ENCODE measurements around the gene REELD1.

Gene REELD1

DNA sequence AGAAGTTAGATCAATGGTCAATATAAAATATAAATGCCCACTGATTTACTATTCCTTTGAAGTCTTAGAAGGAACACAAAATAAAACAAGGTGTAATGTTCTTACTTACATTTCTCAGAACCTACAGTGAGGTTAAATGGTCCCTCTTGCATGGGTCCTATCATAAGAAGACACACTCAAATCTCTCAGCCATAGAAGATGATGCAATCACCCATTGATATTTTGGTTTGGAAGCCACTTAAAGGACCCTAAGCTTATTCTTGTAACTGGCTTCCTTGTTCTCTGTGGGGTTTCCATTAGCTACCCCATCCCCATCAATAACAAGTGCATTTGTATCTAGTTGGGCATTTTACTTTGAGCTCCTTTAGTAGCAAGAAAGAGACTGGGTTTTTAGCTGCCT, 15.1 kb downstream of the REELD1 start:
- DNase-seq = no peak

DNA sequence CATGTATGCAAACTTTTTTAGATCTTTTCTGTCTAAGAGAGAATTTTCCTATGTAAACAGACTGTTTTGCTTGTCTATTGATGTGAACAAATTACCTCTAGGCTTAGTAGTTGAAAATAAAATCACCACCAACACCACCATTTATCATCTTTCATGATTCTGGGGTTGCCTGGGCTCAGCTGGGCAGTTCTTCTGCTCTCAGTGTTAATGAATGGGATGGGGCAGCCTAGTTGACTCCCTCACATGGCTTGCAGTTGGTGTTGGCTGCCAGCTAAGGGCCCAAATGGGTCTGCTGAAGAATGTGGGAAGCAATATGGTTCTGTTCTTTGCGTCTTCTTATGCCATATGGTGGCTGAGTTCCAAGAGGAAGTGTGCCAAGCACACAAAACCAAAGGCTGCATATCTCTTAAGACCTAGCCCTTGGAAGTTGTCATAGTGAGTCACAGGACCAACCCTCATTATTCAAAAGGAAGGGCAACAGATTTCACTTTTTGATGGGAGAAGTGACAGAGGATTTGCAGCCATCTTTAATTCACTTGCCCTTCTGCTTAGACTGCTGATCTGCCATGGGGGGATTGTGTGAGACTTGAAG, 17.9 kb downstream of the REELD1 start:
- no peak for DNase-seq

DNA sequence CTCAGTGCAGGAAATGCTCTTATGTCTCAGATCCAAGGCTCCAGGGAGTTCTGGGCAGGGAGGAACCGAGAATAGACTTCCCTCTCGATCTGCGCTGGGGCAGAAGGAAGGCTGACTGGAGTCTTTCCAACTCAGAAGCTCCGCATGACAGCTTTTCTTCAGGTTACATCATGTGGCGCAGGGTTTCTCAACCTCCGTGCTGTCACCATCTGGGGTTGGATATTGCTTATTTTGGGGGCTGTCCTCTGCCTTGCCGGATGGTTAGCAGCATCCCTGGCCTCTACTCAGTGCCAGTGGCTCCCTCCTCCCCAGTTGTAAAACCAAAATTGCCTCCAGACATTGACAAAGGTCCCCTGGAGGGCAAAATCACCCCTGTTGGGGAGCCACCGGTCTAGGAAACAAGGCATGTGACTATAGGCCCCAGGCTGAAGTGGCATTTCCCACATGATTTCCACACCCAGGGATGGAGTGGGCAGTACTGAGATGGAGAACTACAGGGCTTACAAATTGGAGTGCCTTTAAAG, 21.4 kb downstream of the REELD1 start:
- DNase-seq = no peak

DNA sequence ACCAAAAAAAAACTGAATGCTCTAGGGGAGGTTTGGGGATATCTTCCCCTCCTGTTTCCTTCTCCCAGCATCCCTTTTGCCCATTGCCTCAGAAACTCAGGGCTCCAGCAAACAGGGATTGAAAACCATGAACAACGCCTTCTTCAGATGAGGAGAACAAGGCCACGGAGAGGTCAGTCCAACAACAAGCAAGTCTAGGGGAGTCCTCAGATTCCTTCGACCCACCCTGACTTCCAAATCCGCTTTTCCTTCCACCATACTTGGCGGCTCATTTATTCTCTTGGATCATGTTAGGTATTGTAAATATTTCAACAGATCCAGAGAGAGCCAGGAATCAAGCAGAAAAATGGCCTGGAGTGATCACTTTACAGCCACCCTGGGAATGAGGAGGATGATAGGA, 21.9 kb downstream of the REELD1 start:
- no peak for DNase-seq

DNA sequence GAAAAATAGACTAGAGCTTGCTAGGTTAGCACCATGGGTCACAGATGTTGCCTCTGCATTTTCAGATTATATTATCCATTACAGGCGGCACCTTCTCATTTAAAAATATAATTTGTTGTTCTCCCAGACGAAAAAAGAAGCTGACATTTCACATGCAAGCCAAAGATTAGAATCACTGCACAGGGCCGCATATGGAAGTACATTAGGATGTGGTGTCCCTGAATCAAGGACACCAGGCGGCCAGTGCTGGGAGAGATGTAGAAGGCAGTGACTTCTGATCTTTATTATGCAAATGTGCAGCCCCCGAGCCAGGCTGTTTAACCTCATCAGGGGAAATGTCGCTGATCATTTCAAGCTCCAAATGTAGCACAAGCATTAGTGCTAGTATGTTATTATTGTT, 22.8 kb downstream of the REELD1 start:
- DNase-seq = no peak

DNA sequence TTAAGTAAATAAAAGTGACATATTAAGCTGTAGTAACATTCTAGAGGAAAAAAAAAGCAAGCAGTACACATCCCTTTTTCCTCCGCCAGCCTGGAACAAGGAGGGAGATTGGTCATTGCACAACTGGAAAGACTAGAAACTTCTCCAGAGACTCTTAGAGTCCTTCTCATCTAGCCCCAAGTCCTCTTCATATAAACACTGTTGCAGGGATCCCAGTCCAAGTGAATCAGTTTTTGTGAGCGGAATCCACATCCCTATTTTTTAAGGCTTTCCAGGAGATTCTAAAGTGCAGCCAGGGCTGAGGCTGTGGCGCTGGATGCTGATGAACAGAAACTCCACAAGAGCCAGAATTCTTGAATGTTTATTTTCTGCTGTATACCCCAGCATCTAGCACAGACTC, 23.8 kb downstream of the REELD1 start:
- no peak for DNase-seq

DNA sequence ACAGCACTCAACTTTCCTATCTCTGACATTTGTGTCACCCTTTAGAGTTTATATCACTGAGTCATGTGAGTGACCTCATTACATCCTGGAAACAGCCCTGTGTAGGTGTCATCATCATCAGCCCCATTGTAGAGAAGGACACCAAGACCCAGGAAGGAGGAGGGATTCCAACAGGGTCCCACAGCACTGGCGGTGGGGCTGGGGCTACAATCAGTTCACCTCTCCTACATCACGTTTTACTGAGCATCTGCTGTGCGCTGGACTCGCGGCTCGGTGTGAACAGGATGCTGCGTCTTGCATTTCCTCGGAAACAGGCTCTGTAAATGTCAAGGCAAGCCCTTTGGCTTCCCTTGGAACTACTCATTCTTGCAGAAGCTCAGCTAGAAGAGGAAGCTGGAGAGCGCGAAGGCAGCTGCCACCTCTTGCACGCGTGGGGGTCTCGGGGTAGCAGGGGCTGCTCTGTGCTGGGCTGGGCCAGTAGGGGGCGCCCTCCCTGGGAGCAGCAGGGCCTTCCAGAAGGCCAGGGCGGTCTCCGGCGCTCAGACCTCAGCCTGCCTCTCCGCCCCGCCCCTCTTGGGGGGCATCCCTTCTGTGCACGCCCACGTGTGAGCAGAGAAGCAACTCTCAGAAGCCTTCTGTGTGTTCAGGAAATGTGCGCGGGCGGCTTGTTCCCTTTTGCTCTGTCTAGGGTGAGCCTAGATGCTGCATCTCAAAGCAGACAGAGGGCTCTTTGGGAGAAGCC, 29.0 kb downstream of the REELD1 start:
- peak; percentile 83 to 86 for DNase-seq

DNA sequence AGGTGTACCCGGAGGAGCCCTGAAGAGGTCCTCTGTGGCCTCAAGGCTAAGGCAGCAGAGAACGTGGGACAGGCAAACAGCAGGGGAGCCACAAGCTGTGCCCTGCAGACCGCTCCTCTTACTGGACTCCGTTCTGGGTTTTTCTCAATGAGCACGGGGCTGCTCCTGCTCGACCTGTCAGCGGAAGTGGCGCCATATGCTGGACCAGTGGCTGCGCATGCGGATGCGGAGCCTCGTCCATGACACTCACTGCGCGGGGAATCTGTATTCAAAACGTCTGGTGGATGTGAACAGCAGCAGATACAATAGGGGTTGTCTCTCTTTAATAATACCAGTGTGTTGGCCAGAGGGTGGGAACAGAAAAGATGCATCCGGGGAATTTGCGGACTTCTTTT, 29.5 kb downstream of the REELD1 start:
- DNase-seq = no peak

DNA sequence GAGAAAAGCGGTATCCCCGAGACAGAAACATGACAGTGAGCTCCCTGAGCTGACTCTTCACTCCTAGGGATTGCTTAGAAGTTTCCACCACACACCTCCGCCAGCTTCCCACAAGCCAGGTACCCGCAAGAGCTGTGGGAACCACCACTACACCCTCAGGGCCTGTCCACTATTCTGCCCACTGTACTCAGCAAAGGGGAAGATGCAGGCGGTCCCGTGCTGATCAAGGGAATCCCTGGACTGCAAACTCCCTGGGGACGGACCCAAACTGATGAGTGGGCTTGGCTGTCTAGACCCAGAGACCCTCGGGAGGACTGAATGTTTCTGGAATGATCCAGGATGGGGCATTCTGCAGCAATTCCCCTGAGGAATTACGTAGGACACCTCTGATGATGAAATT, 30.2 kb downstream of the REELD1 start:
- DNase-seq = no peak

DNA sequence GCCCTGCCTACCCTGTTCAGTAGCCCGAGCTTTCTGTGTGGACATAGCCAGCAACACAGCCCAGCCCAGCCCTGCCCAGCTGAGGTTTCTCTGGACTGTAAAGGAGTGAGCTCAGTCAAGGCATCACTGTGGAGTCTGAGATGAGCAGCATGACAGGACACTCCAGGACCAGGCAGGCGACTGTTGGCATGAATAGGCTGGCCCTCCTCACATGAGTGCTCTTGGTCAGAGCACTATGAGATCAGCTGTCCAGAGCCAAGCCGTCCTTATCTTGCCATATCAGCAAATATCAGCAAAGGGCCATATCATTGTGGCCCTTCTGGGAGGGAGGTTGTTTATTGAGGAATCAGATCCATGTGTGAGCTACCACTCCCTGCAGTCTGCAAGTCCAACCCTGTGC, 30.9 kb downstream of the REELD1 start:
- no peak for DNase-seq

DNA sequence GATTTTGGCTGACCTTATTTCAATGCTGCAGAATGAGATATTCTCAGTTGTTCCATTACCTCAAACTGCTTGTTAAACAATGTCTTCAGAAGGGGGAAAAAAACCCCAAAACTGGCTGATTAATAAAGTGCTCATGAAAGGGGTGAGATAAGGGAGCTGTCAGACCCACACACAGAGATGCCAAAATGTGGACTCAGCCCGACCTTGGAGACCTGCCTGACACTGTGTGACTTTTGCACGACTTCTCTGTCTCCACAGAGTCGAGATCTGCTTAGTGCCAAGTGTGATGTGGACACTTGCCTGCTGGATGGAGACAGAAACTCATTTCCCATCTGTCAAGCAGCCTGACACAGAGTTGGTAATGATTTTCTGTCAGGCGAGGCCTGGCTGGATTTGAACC, 31.5 kb downstream of the REELD1 start:
- DNase-seq = peak in 1 of 2 experiments; percentile 31

DNA sequence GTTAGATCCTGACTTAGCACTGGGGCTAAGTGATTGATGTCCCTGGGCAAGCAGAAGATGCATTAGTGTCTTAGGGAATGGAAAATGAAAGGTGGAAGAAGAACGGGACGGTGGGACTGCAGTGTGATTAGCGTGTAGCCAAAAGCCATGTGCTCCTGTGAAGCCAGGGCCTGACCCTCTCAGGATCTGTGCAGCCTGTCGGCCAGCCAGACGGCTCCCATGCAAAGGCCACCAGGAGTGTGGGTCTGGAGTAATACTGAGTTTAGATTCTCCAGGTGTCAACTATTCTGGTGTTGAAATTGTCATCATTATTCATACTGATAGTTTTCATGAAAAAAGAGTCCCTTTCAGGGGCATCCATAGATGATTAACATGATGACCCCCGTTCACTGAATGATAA, 32.0 kb downstream of the REELD1 start:
- DNase-seq = no peak

DNA sequence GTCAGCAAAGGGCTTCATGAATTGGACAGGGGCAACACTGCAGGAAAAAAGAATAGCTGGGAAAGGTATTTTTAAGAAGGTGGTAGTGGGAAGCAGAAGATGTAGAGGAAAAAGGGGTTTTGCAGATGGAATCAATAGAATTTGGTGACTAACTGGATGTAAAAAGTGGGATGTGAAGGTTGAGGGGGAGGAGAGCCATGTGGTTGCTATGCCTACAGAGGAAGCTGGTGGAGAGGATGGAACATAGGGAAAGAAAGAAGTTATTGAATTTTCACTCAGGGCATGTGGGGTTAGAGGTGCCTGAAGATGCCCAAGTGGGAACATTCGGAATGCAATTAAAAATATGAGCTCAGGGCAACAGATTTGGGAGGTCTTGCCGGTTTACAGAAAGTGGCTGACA, 33.0 kb downstream of the REELD1 start:
- DNase-seq = no peak

DNA sequence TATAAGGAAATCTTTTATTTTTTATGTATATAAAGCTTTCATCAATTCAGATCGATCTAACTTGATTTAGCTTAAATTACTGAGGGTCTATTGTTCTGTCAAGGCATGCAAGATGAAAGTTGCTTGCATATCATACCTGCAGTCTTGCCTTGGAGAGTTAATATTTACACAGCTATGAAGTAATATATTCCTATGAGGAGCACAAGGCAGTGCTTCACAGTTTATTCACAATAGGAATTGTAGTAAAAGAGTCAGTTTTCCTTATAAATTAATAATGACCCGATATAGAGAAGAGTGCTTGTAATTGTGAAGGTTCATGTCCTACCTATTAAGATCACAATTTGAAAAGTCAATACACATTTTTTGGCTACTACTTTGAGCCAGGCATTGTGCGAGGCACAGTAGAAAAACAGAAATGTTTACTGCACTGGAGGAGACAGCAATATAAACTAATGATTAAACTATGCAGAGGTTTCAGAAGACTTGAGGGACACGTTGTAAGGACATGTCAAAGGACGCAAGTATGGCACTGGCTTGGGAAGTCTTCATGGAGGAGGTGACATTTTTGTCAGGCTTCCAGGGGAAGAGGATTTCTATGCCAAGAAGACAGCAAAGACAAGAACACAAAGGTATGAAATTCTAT, 38.8 kb downstream of the REELD1 start:
- no peak for DNase-seq

DNA sequence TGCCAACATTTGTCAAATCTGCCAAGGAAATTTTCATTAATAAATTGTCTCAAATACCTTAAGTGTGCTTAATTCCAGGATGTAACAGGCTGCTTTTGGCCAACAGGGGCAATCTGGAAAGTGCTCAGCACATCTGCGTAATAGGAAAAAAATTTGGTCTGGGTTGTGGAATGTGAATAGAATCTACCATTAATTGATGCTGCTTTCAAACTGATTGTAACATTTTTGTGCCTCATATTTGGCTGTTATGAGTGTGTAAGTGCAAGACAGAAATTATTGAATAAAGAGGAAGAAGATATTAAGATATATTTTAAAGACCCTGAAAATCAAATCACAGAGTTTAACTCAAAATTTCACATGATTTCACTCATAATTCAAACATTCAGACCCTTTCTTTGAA, 41.1 kb downstream of the REELD1 start:
- DNase-seq = no peak

DNA sequence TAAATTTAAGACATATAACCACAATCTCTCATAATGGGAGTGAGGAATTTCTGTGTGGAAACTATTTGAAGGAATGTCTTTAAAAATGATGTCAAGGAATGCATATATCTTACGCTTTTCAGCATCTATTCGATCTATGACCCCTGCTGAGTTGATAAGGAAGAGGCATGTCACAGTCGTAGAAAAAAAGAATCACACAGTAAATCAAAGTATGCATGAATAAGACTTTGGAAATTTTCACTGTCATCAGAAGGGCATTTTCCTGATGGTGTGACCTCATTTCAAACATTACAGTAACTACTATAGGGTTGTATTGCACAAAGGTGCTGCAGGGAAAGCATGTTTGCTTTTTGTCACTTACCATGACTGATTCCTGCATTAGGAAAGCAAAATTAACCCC, 41.5 kb downstream of the REELD1 start:
- DNase-seq = no peak

DNA sequence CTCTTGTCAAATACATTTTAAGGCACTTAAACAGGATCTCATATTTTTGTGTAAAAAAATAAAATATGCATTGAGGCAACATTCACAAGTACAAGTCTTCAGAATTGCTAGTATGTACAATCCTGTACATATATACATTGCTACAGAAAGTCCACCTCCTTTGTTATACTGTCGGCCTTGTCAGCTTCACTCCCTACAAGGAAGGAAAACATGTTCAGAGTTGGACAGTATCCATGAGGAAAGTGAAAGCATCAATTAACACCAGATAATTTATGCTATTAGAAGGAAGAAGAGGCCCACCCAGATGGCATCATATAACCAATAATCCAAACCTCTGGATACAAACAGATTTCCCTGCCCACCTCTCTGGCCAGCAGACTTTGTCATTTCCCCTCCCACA, 42.0 kb downstream of the REELD1 start:
- no peak for DNase-seq

DNA sequence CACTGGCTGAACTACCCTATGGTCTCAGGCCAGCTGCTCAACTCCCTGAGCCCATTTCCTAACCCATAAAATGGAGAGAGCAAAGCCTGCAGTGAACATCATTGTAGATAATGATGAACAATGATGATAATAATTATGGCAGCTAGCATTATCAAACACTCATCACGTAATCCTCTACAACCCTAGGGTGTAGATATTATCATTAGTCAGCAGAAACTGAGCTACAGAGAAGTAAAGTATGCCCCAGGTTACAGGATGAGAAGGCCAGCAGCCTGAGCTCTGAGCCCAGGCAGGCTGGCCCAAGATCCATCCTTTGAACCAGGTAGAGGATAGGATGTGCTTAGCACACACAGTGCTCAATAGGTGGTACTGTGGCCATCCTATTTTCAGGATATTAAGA, 43.2 kb downstream of the REELD1 start:
- no peak for DNase-seq

DNA sequence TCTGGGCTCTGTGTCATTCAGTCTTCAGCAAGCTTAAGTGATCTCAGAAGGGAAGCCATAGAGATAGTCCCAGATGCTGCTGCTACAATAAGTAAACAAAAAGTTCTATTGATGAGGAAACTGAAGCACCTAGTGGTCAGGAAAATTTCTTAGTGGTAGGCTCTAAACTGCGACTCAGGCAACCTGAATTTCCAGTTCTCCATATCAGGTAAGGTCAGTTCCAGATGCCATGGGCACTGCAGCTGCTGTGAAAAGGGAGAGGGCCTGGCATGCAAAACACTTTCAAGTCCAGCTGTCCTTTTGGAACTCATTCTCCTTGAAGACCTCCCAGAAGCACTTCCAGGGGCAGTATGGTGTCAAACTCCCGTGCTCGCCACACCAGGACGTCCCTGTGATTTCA, 46.2 kb downstream of the REELD1 start:
- DNase-seq = no peak

DNA sequence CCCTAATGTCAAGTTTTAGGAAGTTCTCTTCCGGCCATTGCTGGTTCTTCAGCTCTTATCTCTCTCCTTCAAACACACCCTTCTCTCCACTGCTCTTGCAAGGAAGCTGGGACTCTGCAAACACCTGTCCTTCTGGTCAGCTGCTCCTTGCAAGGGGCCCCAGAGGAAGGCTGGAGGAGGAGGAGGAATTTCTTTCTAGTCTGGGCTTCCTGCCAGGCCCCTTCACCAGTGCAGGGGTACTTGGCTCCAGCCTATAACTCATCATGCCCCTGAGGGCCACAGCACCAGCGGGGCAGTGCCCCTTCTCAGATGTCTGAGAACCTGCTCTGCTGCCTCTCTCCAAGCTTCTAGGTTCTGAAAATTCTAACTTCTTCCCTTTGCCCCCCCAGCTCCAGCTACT, 46.7 kb downstream of the REELD1 start:
- DNase-seq = no peak

DNA sequence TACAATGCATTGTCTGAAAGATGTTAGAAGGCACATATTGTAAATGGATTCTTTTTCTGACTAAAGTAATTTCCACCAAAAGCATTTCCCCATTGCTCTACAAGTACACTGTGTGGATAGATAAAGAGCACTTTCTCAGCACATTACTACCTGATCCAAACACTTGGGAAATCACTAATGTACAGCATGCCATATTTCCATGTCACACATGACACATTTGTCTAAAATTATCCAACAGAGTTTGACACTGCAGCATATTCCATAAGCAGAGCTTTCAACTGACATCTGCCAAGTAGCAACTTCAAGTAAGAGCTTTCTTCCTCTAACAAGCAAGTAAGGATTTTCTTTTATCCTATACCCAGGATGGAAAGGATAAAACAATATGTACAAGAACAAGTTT, 49.5 kb downstream of the REELD1 start:
- no peak for DNase-seq

DNA sequence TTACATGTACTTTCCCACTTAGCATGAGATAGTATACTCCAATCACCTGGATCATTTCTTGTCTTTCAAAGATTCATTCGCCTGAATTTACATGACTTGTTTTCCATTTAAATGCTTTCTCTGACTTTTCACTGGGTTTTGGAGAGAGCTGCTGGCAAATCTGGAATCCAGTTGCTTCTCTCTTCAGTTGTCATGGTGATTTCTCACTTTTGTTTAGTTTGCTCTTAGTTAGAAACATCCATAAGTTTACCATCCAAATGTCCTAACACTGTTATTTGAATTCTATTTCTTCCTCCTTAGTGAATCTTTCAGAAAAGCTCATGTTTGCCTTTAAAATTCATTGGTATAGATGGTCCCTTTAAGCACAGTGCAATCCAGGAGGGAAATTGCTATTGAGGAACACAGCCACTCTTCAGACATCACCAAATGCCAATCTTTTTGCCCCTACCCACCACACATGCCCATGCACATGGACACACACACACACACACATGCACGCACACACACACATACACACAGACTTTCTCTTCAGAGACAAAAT, 51.7 kb downstream of the REELD1 start:
- no peak for DNase-seq

DNA sequence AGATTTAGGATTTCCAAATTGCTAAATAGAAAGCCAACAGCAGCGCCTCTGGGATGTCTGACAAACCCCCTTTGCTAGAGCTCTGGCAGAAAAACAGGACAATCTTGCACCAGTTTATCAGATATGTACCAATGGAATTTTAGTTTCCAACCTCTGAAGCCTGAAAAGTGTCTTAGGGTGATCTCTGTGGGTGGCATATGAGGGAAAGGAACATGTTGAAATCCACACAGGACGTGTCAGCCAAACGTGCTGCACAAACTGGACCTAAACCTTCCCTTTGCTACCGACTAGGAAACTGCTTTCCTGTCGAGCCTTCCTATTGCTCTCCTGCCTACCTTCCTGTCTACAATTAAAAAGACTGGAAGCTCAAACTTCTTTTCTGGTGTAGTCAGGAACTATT, 53.5 kb downstream of the REELD1 start:
- DNase-seq = no peak

DNA sequence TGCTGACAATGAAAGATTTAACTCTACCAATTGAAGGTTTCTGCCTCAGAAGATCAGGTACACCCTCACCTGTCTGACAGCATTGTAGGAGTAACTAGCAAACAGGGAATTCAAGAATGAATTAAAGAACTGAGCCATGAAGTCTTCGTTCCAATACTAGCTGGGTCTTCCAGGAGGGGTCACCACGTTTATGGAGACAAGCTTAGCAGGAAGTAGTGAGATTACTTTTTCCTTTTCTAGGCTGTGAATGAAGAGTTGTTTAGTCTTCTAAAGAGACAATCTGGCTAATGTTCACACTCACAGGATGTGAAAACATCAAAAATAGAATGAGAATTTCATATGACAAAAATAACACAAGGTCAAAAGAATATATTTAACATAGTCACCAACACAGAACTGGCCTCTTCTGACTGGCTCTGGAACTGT, 54.9 kb downstream of the REELD1 start:
- DNase-seq = no peak

All from activated T-cell treated with anti-CD3 and anti-CD28 coated beads, Interleukin-2, amount 50 U/mL, for 48 hours (primary cell).